Neural crest cell (in vitro differentiated cells): Measurements from ENCODE around the gene RASA3. TPM values are rescaled to one million over a fixed set of nuclear protein-coding genes. Genes with fewer than 3 reads are reported as not detected.

Experiments used
- DNase-seq: peaks from one replicate; pipeline ENCODE4 v3.0.0; 2021; ENCODE audit warnings: low read depth, mixed read lengths, low spot score
- H3K27ac Mint-ChIP-seq: one replicate; pipeline ENCODE4 v1.8.0; 2021; ENCODE audit warnings: mild to moderate bottlenecking, mixed read lengths; ENCODE audit not compliant: unreplicated experiment
- H3K27me3 Mint-ChIP-seq: 2 replicates; pipeline ENCODE4 v1.8.0; 2021; ENCODE audit warnings: low read depth, mild to moderate bottlenecking, mixed read lengths
- H3K36me3 Mint-ChIP-seq: 2 replicates; pipeline ENCODE4 v1.8.0; 2021; ENCODE audit warnings: low read depth, mild to moderate bottlenecking, mixed read lengths
- H3K4me1 Mint-ChIP-seq: 2 replicates; pipeline ENCODE4 v1.8.0; 2021; ENCODE audit warnings: mixed read lengths
- H3K4me3 Mint-ChIP-seq: one replicate; pipeline ENCODE4 v1.8.0; 2021; ENCODE audit warnings: mild to moderate bottlenecking, mixed read lengths
- H3K9me3 Mint-ChIP-seq: 2 replicates; pipeline ENCODE4 v1.8.0; 2021; ENCODE audit warnings: mixed read lengths
- total RNA-seq: library from RNA; stranded (reverse); gene quantifications from 2 replicates; pipeline ENCODE4 v1.2.1, GENCODE V29; 2021
- TF ChIP-seq, protein P1 (sequence below): fragments of 200-600 bp; sonication (generic); conservative IDR thresholded peaks from 2 replicates; pipeline ENCODE4 v1.5.0; 2021; ENCODE audit warnings: antibody characterized with exemption, mild to moderate bottlenecking

Gene RASA3
- total RNA-seq, 1 donor from 2014 or later, result 29.5 TPM

DNA sequence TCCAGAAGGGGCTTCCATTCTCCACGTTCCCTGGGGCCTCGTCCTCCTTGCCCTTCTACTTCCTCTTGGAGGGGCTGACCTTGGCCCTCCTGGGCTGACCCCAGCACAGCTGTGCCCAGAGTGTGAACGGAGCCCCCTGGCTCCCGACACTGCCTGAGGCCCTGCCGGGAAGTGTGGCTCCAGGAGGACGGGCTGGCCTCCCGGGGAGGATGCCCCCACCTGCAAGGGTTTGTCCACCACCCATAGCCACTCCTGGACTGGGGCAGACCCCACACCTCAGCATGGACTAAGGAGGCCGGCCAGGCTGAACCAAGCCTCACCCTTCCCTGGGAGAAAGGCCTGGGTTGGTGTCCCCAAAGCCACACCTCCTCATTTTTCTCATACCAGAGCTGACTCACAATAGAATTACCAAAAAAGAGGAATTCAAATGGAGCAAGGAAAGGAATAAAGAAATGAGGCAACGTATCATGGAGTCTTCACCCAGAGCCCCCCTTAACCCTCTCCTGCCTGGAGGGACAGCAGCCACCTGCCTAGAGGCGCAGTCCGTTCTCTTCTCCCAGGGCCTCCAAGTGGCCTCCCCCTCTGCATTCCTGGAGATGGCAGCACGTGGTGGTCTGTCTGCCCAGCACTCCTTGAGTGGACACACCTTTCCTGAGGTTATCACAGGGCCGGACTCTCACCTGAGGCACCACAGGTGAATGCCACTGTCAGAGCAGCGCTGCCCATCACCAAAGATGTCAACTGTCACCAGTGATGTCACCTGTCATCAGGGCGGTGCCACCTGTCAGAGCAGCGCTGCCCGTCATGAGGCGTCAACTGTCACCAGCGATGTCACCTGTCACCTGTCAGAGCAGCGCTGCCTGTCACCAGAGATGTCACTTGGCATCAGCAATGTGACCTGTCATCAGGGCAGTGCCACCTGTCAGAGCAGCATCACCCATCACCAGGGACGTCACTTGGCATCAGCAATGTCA, 155.4 kb downstream of the RASA3 start:
- Mint-ChIP-seq H3K4me1 (no peaks in the 10 kb centered on the region), H3K27ac (no peak overlapping the region), H3K27me3 (no peaks in the 10 kb centered on the region), H3K4me3 (no peak overlapping the region), H3K36me3 (peaks cover 21% of the 10 kb centered on the region), H3K9me3 (no peaks in the 10 kb centered on the region)
- TF ChIP-seq, protein P1, sequence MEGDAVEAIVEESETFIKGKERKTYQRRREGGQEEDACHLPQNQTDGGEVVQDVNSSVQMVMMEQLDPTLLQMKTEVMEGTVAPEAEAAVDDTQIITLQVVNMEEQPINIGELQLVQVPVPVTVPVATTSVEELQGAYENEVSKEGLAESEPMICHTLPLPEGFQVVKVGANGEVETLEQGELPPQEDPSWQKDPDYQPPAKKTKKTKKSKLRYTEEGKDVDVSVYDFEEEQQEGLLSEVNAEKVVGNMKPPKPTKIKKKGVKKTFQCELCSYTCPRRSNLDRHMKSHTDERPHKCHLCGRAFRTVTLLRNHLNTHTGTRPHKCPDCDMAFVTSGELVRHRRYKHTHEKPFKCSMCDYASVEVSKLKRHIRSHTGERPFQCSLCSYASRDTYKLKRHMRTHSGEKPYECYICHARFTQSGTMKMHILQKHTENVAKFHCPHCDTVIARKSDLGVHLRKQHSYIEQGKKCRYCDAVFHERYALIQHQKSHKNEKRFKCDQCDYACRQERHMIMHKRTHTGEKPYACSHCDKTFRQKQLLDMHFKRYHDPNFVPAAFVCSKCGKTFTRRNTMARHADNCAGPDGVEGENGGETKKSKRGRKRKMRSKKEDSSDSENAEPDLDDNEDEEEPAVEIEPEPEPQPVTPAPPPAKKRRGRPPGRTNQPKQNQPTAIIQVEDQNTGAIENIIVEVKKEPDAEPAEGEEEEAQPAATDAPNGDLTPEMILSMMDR, result no peak
- no peak for DNase-seq

DNA sequence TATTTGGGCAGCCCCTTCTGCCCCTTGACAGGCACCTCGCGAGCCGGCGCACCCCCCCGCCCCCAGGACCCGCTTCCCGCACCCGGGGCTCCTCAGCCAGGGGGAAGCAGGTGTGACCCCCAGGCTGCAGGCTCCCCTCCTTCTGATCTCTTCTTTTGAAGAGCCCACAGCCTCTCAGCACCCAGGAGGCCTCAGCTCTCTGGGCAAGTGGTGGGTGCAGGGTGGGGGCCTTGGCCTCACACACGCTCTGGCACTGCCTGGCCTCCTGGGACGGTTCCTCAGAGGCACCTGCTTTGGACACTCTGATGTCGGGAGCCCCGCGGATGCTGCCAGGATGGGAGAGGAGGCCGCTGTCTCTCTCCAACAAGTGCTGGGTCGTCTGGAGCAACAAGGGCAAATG, 157.0 kb downstream of the RASA3 start:
- H3K27ac Mint-ChIP-seq, result no peak overlapping the region
- no peaks in the 10 kb centered on the region for H3K4me1 Mint-ChIP-seq
- no peak overlapping the region for H3K4me3 Mint-ChIP-seq
- H3K36me3 Mint-ChIP-seq, result peaks cover 14% of the 10 kb centered on the region
- H3K9me3 Mint-ChIP-seq, result no peaks in the 10 kb centered on the region
- no peaks in the 10 kb centered on the region for H3K27me3 Mint-ChIP-seq
- no peak for DNase-seq
- TF ChIP-seq, protein P1, result no peak

DNA sequence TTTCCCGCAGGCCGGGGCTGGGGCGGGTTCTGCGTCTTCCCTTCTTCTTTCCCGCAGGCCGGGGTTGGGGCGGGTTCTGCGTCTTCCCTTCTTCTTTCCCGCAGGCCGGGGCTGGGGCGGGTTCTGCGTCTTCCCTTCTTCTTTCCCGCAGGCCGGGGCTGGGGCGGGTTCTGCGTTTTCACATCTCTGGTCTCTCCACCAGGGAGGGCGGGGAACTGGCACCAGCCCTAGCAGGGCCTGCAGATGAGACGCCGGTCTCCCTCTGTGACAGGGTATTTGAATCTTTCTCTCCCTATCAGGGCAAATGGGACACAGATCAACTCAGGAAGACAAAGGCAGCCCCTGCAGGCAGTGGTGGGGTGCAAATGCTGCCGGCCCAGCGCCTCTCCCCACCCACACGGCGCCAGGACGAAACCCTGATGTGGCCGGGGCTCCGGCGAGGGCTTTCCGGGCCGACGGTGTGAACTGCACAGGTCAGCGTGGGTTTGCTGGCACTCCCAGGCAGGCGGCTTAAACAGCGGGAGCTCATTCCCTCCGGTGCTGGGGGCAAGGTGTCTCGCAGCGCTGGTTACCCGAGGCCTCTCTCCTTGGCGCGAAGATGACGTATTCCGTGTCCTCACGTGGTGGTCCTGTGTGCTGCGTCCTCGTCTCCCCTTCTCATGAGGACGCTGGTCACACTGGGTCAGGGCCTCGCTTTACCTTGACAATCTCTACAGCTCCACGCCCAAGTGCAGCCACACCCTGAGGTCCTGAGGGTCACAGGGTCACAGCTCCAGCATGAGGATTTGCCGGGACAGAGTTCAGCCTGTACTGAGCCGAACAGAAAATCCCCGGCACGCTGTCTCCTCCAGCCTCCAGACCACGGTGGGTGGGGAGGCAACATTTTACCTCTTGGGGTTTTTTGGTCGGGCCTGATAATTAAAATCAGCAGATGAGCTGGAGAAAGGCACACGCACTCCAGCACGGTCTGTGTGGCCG, 157.8 kb downstream of the RASA3 start:
- H3K4me3 Mint-ChIP-seq, result no peak overlapping the region
- no peak overlapping the region for H3K27ac Mint-ChIP-seq
- DNase-seq, result no peak
- H3K9me3 Mint-ChIP-seq, result no peaks in the 10 kb centered on the region
- TF ChIP-seq, protein P1, result no peak
- H3K36me3 Mint-ChIP-seq, result peaks cover 9% of the 10 kb centered on the region
- no peaks in the 10 kb centered on the region for H3K27me3 Mint-ChIP-seq
- no peaks in the 10 kb centered on the region for H3K4me1 Mint-ChIP-seq

DNA sequence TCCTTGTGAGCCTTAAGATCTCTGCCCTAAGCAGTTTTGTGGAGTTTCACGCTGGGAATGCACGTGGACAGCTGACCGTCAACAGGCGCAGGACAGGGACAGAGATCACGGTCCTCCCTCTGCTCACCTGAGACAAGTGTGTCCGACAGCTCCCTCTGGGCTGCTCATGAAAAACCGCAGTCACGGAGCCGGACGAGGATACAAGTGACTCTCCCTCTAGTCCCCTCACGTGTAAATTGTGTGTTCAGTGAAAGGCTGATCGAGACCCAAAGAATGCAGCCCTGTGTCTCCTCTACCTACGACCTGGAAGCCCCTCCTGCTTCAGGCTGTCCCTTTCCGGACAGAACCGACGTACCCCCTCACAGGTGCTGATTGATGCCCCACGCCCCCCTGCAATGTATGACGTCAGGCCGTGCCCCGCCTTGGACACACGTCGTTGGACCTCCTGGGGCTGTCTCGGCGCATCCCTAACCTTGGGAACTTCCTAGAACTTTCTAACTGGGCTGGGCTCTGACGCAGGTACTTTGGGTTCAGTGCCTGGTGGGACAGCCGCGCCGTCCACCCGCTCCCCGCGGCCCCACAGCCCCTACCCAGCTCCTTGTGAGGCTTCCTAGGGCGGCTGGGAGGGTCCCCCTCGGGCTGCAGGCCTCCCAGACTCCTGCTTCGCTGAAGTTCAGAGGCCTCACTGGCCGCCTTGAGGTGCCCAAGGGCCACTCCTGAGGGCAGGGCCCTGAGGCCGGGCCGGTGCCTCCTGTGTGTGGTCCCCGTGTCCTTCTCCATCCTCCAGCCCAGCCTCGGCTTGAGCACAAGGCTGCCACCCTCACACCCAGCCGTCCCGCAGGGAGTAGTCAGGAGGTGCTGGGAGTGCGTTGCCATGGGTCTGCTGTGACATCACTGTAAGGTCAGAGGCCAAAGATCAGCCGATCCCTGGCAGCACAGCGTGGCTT, 158.9 kb downstream of the RASA3 start, which contains the start of gene C13orf46:
Gene C13orf46 (minus strand): TSS at position 859 of the 947 bp plus-strand sequence. CDS start 79 bp downstream, at position 780.
- TF ChIP-seq, protein P1, result no peak
- DNase-seq, result no peak

More for the DNA sequence above, 158.9 kb downstream of the RASA3 start, which contains the start of gene C13orf46:
- Mint-ChIP-seq H3K27ac (peak within 1 kb of the TSS; percentile 78), H3K4me1 (no peaks in the 10 kb centered on the region), H3K36me3 (peaks cover 12% of the 10 kb centered on the region), H3K27me3 (no peaks in the 10 kb centered on the region), H3K4me3 (no peak within 1 kb of the TSS), H3K9me3 (no peaks in the 10 kb centered on the region)
